ENCODE measurements around the gene IL23R. TPM values are rescaled to one million over a fixed set of nuclear protein-coding genes. Genes with fewer than 3 reads are reported as not detected.

IL23R gene
- total and polyA plus RNA-seq, 2 of the 8 experiments (the other 6 are each of a cell fraction or from before 2014, with no cell fraction given) = not detected

DNA sequence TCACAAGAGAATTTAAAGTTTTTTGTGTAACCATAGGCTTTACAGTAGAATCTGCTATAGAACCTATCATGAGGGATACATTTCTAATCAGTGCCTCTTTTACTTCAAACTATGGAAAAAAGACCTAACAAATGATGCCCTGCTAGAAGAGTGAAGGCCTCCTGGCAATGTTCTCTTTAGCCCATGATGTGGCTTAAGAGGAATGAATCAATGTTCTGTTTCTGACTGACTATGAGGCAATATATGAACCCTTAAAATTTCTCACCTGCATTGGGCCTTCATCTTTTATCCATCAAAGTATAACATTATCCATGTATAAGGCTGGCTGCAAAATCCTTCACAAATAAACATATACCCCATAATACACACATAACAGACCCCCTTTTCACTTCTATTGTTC, 75.8 kb downstream of the IL23R start:
- Histone ChIP-seq H3K4ac (replicated peaks; ENCODE audit: insufficient read length, low read depth, low read length) (no peak overlapping the region), H3K36me3 (ENCODE audit: control insufficient read depth in 2 of 4, insufficient read depth in 4 of 4, low read length in 3 of 4) (no peaks in the 10 kb centered on the region), H3K9ac (replicated peaks in 1 of 4; ENCODE audit: extremely low read depth in 1 of 4, low read depth in 3 of 4, low read length in 3 of 4) (no peak overlapping the region), H3K18ac (ENCODE audit: extremely low read depth, low read length) (no peak overlapping the region), H2BK5ac (ENCODE audit: low read depth, low read length) (no peak overlapping the region), H3K14ac (ENCODE audit: insufficient read length) (no peak overlapping the region), H2BK20ac (ENCODE audit: low read length) (no peak overlapping the region), H3K23me2 (ENCODE audit: low read depth, low read length) (no peaks in the 10 kb centered on the region), H4K8ac (ENCODE audit: extremely low read depth, insufficient read depth, low read length) (no peak overlapping the region), H2BK12ac (ENCODE audit: low read depth, low read length) (no peak overlapping the region), H4K5ac (ENCODE audit: insufficient read length, low read depth, low read length) (no peak overlapping the region), H3K27ac (ENCODE audit: low read depth, low read length) (no peak overlapping the region), H3K79me2 (ENCODE audit: control insufficient read depth in 1 of 2, insufficient read depth in 2 of 2, low read length in 2 of 2) (no peaks in the 10 kb centered on the region), H3K4me2 (ENCODE audit: insufficient read depth in 1 of 2, low read depth in 2 of 2, low read length in 2 of 2) (no peak overlapping the region), H2BK120ac (replicated peaks; ENCODE audit: low read depth, low read length) (no peak overlapping the region), H4K91ac (replicated peaks; ENCODE audit: insufficient read length, low read length) (no peak overlapping the region), H2AK5ac (ENCODE audit: low read depth, low read length) (no peak overlapping the region), H3K79me1 (ENCODE audit: low read depth, low read length) (no peaks in the 10 kb centered on the region), H3K4me1 (replicated peaks in 1 of 4; ENCODE audit: control insufficient read depth in 3 of 4, insufficient read depth in 4 of 4, low read length in 3 of 4) (no peaks in the 10 kb centered on the region), H2BK15ac (ENCODE audit: low read length) (no peak overlapping the region), H3K4me3 (ENCODE audit: extremely low read depth in 1 of 4, insufficient read depth in 2 of 4, low read depth in 3 of 4, low read length in 4 of 4) (no peak overlapping the region), H2AFZ (ENCODE audit: low read length) (no peak overlapping the region), H3K23ac (ENCODE audit: insufficient read length) (no peak overlapping the region), H4K20me1 (replicated peaks in 1 of 2; ENCODE audit: control insufficient read depth in 1 of 2, insufficient read depth in 2 of 2, low read length in 2 of 2) (no peaks in the 10 kb centered on the region), H3K9me3 (ENCODE audit: insufficient read depth in 2 of 2, low read depth in 1 of 2, low read length in 1 of 2) (no peaks in the 10 kb centered on the region), H3K27me3 (replicated peaks in 1 of 4; ENCODE audit: control insufficient read depth in 3 of 4, extremely low read depth in 1 of 4, insufficient read depth in 3 of 4, low read length in 3 of 4) (no peaks in the 10 kb centered on the region), H3K56ac (replicated peaks; ENCODE audit: insufficient read length, low read depth, low read length) (no peak overlapping the region)
- DNase-seq (ENCODE audit: low read depth in 1 of 2, low spot score in 2 of 2) (no peak), FAIRE-seq (no peak)
- ChIA-PET CTCF (ENCODE audit: partially characterized antibody) (interaction anchor here (1.2 to 2.9 kb wide), 4 partner anchors 20 to 183 kb away, joined by 3 to 20 read pairs (median 8); no protein-coding TSS in a partner anchor), POLR2A (ENCODE audit: partially characterized antibody) (no interaction called here)
- TF ChIP-seq JUND (IDR thresholded peaks at IDR 0.05; ENCODE audit: low read length) (no peak), BRCA1 (IDR thresholded peaks at IDR 0.05; ENCODE audit: low read depth, low read length) (no peak), SRF (IDR thresholded peaks at IDR 0.05; ENCODE audit: low read depth, low read length) (no peak), SIRT6 (IDR thresholded peaks at IDR 0.05; ENCODE audit: low read length) (no peak), TEAD4 (IDR thresholded peaks at IDR 0.05; ENCODE audit: low read depth, low read length) (no peak), SAP30 (IDR thresholded peaks at IDR 0.05; ENCODE audit: insufficient read depth, insufficient replicate concordance, low read length) (no peak), EGR1 (IDR thresholded peaks at IDR 0.05; ENCODE audit: borderline replicate concordance, low read depth, low read length) (no peak), SUZ12 (IDR thresholded peaks at IDR 0.05; ENCODE audit: low read length) (no peak), CHD1 (IDR thresholded peaks at IDR 0.05; ENCODE audit: low read depth, low read length) (no peak), RXRA (IDR thresholded peaks at IDR 0.05; ENCODE audit: insufficient read depth, low read depth, low read length) (no peak)
- TF ChIP-seq, protein P1, sequence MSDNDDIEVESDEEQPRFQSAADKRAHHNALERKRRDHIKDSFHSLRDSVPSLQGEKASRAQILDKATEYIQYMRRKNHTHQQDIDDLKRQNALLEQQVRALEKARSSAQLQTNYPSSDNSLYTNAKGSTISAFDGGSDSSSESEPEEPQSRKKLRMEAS (IDR thresholded peaks at IDR 0.05) = no peak
- TF ChIP-seq, protein P2, sequence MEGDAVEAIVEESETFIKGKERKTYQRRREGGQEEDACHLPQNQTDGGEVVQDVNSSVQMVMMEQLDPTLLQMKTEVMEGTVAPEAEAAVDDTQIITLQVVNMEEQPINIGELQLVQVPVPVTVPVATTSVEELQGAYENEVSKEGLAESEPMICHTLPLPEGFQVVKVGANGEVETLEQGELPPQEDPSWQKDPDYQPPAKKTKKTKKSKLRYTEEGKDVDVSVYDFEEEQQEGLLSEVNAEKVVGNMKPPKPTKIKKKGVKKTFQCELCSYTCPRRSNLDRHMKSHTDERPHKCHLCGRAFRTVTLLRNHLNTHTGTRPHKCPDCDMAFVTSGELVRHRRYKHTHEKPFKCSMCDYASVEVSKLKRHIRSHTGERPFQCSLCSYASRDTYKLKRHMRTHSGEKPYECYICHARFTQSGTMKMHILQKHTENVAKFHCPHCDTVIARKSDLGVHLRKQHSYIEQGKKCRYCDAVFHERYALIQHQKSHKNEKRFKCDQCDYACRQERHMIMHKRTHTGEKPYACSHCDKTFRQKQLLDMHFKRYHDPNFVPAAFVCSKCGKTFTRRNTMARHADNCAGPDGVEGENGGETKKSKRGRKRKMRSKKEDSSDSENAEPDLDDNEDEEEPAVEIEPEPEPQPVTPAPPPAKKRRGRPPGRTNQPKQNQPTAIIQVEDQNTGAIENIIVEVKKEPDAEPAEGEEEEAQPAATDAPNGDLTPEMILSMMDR (IDR thresholded peaks at IDR 0.05; ENCODE audit: control extremely low read depth in 1 of 3, insufficient read depth in 1 of 3, low read depth in 1 of 3, low read length in 3 of 3) = no peak
- TF ChIP-seq, protein P3, sequence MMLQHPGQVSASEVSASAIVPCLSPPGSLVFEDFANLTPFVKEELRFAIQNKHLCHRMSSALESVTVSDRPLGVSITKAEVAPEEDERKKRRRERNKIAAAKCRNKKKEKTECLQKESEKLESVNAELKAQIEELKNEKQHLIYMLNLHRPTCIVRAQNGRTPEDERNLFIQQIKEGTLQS (IDR thresholded peaks at IDR 0.05; ENCODE audit: insufficient read depth, low read depth, low read length) = no peak

All from H1 (cell line).